ENCODE results near the gene ITFG1. TPM values are rescaled to one million over a fixed set of nuclear protein-coding genes. Genes with fewer than 3 reads are reported as not detected.

Gene ITFG1
- total and polyA plus RNA-seq, 2 of the 13 experiments (the other 11 are each of a cell fraction or from before 2014, with no cell fraction given): 74.5 to 150 TPM

DNA sequence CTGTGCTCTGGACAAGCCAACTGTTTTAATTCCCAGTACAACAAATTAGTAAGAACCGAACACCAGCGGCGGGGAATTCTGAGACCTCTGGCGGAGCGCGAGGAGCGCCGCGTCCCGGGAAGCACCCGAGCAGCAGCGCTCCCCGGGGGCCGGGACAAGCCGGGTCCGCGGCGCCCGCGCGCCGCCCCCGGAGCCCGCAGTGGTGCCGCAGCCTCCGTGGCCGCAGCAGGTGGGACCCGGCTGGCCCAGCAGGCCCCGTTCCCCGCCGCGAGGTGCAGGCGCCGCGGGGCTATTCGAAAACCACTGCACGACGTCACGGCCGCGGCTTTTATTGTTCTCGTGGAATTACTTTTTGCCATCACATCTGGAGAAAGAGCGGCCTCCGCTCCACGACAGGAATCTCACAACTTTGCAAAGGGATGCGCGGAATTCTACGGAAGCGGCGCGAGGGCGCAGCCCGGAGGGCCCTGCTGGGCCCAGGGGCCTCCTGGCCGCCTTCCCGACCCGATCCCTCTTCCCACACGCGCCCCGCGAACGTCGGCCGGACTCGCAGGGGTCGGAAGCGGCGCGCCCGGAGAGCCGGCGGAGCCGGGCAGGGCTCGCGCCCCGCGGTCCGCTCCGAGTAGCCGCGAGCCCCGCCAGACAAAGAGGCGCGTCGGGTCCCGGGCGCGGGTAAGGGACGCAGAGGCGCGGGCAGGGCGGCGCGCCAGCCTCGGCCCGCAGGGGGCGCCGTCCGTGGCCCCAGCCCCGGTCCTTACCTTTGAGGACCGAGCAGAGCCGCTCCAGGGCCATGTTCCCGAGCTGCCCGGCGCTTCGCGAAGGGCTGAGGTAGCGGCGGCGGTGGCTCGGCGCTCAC, 317.8 kb downstream of the ITFG1 start (continued):
- TF ChIP-seq, protein P1, sequence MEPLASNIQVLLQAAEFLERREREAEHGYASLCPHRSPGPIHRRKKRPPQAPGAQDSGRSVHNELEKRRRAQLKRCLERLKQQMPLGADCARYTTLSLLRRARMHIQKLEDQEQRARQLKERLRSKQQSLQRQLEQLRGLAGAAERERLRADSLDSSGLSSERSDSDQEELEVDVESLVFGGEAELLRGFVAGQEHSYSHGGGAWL (CRISPR knock-in tag; IDR thresholded peaks at IDR 0.05): no peak; the same call in 1 of the 2 replicates
- TF ChIP-seq RBAK (CRISPR knock-in tag; IDR thresholded peaks at IDR 0.05): no peak
- no peak for TF ChIP-seq ZNF282 (IDR thresholded peaks at IDR 0.05; ENCODE audit: partially characterized antibody)
- TF ChIP-seq FOXA3 (CRISPR knock-in tag; IDR thresholded peaks at IDR 0.05): no peak
- TF ChIP-seq, protein P2, sequence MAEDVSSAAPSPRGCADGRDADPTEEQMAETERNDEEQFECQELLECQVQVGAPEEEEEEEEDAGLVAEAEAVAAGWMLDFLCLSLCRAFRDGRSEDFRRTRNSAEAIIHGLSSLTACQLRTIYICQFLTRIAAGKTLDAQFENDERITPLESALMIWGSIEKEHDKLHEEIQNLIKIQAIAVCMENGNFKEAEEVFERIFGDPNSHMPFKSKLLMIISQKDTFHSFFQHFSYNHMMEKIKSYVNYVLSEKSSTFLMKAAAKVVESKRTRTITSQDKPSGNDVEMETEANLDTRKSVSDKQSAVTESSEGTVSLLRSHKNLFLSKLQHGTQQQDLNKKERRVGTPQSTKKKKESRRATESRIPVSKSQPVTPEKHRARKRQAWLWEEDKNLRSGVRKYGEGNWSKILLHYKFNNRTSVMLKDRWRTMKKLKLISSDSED (CRISPR knock-in tag; IDR thresholded peaks at IDR 0.05): peak; percentile 51; the same call in 1 of the 2 replicates
- TF ChIP-seq, protein P3, sequence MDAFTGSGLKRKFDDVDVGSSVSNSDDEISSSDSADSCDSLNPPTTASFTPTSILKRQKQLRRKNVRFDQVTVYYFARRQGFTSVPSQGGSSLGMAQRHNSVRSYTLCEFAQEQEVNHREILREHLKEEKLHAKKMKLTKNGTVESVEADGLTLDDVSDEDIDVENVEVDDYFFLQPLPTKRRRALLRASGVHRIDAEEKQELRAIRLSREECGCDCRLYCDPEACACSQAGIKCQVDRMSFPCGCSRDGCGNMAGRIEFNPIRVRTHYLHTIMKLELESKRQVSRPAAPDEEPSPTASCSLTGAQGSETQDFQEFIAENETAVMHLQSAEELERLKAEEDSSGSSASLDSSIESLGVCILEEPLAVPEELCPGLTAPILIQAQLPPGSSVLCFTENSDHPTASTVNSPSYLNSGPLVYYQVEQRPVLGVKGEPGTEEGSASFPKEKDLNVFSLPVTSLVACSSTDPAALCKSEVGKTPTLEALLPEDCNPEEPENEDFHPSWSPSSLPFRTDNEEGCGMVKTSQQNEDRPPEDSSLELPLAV (CRISPR knock-in tag; conservative IDR thresholded peaks at IDR 0.05; ENCODE audit: low read depth): no peak
- TF ChIP-seq AHR (CRISPR knock-in tag; IDR thresholded peaks at IDR 0.05): no peak
- TF ChIP-seq ATRX (CRISPR knock-in tag; IDR thresholded peaks at IDR 0.05; ENCODE audit: borderline replicate concordance): no peak
- TF ChIP-seq, protein P4, sequence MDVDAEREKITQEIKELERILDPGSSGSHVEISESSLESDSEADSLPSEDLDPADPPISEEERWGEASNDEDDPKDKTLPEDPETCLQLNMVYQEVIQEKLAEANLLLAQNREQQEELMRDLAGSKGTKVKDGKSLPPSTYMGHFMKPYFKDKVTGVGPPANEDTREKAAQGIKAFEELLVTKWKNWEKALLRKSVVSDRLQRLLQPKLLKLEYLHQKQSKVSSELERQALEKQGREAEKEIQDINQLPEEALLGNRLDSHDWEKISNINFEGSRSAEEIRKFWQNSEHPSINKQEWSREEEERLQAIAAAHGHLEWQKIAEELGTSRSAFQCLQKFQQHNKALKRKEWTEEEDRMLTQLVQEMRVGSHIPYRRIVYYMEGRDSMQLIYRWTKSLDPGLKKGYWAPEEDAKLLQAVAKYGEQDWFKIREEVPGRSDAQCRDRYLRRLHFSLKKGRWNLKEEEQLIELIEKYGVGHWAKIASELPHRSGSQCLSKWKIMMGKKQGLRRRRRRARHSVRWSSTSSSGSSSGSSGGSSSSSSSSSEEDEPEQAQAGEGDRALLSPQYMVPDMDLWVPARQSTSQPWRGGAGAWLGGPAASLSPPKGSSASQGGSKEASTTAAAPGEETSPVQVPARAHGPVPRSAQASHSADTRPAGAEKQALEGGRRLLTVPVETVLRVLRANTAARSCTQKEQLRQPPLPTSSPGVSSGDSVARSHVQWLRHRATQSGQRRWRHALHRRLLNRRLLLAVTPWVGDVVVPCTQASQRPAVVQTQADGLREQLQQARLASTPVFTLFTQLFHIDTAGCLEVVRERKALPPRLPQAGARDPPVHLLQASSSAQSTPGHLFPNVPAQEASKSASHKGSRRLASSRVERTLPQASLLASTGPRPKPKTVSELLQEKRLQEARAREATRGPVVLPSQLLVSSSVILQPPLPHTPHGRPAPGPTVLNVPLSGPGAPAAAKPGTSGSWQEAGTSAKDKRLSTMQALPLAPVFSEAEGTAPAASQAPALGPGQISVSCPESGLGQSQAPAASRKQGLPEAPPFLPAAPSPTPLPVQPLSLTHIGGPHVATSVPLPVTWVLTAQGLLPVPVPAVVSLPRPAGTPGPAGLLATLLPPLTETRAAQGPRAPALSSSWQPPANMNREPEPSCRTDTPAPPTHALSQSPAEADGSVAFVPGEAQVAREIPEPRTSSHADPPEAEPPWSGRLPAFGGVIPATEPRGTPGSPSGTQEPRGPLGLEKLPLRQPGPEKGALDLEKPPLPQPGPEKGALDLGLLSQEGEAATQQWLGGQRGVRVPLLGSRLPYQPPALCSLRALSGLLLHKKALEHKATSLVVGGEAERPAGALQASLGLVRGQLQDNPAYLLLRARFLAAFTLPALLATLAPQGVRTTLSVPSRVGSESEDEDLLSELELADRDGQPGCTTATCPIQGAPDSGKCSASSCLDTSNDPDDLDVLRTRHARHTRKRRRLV (CRISPR knock-in tag; IDR thresholded peaks at IDR 0.05): no peak
- TF ChIP-seq PAF1 (CRISPR knock-in tag; IDR thresholded peaks at IDR 0.05): no peak
- TF ChIP-seq ATF1 (CRISPR knock-in tag; IDR thresholded peaks at IDR 0.05): no peak
- TF ChIP-seq, protein P5, sequence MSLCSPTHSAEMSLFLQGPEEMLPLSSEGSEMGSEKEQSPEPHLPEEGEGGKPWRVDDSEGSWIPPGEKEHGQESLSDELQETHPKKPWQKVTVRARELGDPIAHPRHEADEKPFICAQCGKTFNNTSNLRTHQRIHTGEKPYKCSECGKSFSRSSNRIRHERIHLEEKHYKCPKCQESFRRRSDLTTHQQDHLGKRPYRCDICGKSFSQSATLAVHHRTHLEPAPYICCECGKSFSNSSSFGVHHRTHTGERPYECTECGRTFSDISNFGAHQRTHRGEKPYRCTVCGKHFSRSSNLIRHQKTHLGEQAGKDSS (CRISPR knock-in tag; IDR thresholded peaks at IDR 0.05; ENCODE audit: borderline replicate concordance, low read depth): 0 out of 2 replicates have a peak, but pooled peaks have one; percentile 74
- no peak for TF ChIP-seq HMGA1 (CRISPR knock-in tag; conservative IDR thresholded peaks at IDR 0.05)
- TF ChIP-seq, protein P6, sequence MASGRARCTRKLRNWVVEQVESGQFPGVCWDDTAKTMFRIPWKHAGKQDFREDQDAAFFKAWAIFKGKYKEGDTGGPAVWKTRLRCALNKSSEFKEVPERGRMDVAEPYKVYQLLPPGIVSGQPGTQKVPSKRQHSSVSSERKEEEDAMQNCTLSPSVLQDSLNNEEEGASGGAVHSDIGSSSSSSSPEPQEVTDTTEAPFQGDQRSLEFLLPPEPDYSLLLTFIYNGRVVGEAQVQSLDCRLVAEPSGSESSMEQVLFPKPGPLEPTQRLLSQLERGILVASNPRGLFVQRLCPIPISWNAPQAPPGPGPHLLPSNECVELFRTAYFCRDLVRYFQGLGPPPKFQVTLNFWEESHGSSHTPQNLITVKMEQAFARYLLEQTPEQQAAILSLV (CRISPR knock-in tag; IDR thresholded peaks at IDR 0.05; ENCODE audit: borderline replicate concordance): peak; percentile 59; the same call in 1 of the 2 replicates

Measured in HepG2 (cell line).